DMS114 treated with DMSO at 0.1 percent for 48 hours (cell line): ENCODE results near the gene TNFRSF25.
"Not testable (repeated sequence)": the region's sequence is repeated elsewhere in the genome, so short reads cannot be mapped to it uniquely, and the experiment has no call there.

Experiments used
- DNase-seq: peaks from one replicate; lab custom pipeline; 2025; ENCODE audit not compliant: unreplicated experiment; lab: John Stamatoyannopoulos, UW

The TNFRSF25 gene

GRCh38 chr1:6454856-6455751 lies 10.9 kb downstream of the TNFRSF25 start:
- no peak for DNase-seq

GRCh38 chr1:6453895-6454855 lies 11.8 kb downstream of the TNFRSF25 start:
- DNase-seq, result not testable (repeated sequence)

GRCh38 chr1:6450943-6451373 lies 15.0 kb downstream of the TNFRSF25 start:
- no peak for DNase-seq

- not testable (repeated sequence) for DNase-seq
Observed at GRCh38 chr1:6450486-6450885, 15.5 kb downstream of the TNFRSF25 start.

- no peak for DNase-seq
Observed at GRCh38 chr1:6450005-6450450, 15.9 kb downstream of the TNFRSF25 start.

GRCh38 chr1:6448749-6449631 lies 17.0 kb downstream of the TNFRSF25 start:
- DNase-seq, result no peak

- DNase-seq, result no peak
Observed at GRCh38 chr1:6447818-6448748, 17.9 kb downstream of the TNFRSF25 start.

- DNase-seq, result no peak
Observed at GRCh38 chr1:6447016-6447817, 18.8 kb downstream of the TNFRSF25 start.

- DNase-seq, result no peak
Observed at GRCh38 chr1:6446665-6447015, 19.3 kb downstream of the TNFRSF25 start.

- not testable (repeated sequence) for DNase-seq
Observed at GRCh38 chr1:6445929-6446328, 20.0 kb downstream of the TNFRSF25 start.

- DNase-seq, result no peak
Observed at GRCh38 chr1:6445062-6445763, 20.8 kb downstream of the TNFRSF25 start.

- DNase-seq, result no peak
Observed at GRCh38 chr1:6444377-6444776, 21.6 kb downstream of the TNFRSF25 start.

- no peak for DNase-seq
Observed at GRCh38 chr1:6443339-6444115, 22.4 kb downstream of the TNFRSF25 start.

GRCh38 chr1:6441586-6441985 lies 24.4 kb downstream of the TNFRSF25 start:
- no peak for DNase-seq

- DNase-seq, result peak; percentile 28
Observed at GRCh38 chr1:6440198-6441126, 25.5 kb downstream of the TNFRSF25 start.

- DNase-seq, result no peak
Observed at GRCh38 chr1:6438047-6438525, 27.9 kb downstream of the TNFRSF25 start.
